ENCODE data around the gene EVI5.

DNA sequence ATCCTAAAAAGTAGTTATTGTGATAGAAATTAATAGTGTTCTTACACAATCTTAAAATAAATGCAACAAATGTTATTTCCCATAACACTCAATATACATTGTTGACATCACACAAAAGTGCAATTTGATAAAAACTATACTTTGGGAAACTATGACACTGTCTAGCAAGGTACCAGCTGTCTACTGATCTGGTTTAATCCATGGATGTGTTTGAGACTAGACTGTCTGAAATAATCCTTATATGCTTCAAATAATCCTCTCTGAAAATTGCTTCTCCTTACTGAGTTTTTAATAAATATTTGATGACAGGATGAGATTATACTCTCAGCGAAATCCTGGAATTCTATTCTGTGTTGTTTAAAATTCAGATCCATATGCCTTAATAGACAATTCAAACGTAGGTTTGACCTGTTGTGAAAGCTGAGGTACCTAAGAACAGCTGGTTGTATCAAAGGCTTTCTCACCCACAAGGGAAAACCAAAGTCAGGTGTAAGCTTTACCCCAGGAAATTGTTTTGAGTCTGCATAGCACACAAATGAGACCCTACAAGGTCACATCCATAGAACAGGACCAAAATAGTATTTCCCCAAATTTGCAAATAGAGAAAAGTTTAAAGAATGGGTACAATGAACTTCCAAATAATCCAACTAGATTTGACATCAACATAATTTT lies 289.4 kb downstream of the EVI5 start:
- TF ChIP-seq TAF1 (IDR thresholded peaks at IDR 0.05; ENCODE audit: borderline replicate concordance, low read depth, low read length) (no peak), POLR2A (IDR thresholded peaks at IDR 0.05; ENCODE audit: low read depth, low read length) (no peak)
